SK-N-MC (cell line): ENCODE data around the gene SMYD3.

Experiments
- EZH2 ChIP-seq: fragments of 200-600 bp; sonication (generic); IDR thresholded peaks from one replicate; pipeline ENCODE4 v1.6.1; 2017; ENCODE audit warnings: antibody characterized with exemption
- FOXP2 ChIP-seq: optimal IDR thresholded peaks from 2 replicates; pipeline ENCODE3; 2011; ENCODE audit warnings: mild to moderate bottlenecking, moderate library complexity; ENCODE audit not compliant: insufficient read depth; ENCODE audit errors: extremely low read length, control extremely low read depth
- POLR2AphosphoS5 ChIP-seq: IDR thresholded peaks from 2 replicates; pipeline ENCODE4 v1.6.1; 2012; ENCODE audit warnings: mild to moderate bottlenecking, low read depth, low read length, borderline replicate concordance

- TF ChIP-seq POLR2AphosphoS5 (no peak), EZH2 (no peak), FOXP2 (no peak)
These were observed 413.8 kb downstream of the SMYD3 start for GRCh38 chr1:246093230-246093629.
